Hematopoietic multipotent progenitor cell (in vitro differentiated cells): ENCODE results near the gene MCMBP. TPM values are rescaled to one million over a fixed set of nuclear protein-coding genes. Genes with fewer than 3 reads are reported as not detected.
A peak's percentile ranks its signal among the peaks of the same experiment; 100 is the strongest.
"Not testable (repeated sequence)": the region's sequence is repeated elsewhere in the genome, so short reads cannot be mapped to it uniquely, and the experiment has no call there.

Experiments used
- DNase-seq, 3 donors: peaks; one replicate each; pipeline ENCODE4 v3.0.0-alpha.2; 2011 to 2015; ENCODE audit warnings: low read depth in 2 of 3, low spot score in 2 of 3
- total RNA-seq: library from RNA; depleted of rRNA; stranded (reverse); fragments of >200 nt; gene quantifications from one replicate; pipeline ENCODE4 v1.2.3, GENCODE V29; 2012

The MCMBP gene, protein sequence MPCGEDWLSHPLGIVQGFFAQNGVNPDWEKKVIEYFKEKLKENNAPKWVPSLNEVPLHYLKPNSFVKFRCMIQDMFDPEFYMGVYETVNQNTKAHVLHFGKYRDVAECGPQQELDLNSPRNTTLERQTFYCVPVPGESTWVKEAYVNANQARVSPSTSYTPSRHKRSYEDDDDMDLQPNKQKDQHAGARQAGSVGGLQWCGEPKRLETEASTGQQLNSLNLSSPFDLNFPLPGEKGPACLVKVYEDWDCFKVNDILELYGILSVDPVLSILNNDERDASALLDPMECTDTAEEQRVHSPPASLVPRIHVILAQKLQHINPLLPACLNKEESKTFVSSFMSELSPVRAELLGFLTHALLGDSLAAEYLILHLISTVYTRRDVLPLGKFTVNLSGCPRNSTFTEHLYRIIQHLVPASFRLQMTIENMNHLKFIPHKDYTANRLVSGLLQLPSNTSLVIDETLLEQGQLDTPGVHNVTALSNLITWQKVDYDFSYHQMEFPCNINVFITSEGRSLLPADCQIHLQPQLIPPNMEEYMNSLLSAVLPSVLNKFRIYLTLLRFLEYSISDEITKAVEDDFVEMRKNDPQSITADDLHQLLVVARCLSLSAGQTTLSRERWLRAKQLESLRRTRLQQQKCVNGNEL
- 28.5 TPM for total RNA-seq

DNA sequence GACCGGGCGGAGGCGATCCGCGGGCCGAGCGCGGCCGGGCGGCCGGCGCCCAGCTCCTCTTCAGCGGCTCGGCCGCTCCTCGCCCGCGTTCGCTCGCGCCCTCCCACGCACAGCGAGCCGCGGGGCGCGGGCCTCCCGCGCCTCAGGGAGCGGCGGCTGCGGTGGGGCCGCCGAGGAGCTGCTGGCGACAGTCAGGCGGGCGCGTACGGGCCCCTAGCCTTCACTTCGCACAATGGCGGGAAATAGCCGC is at the start of gene MCMBP:
Gene MCMBP, minus strand, starts transcription at position 234 of the 250 bp plus-strand sequence. CDS start 259 bp downstream, outside the sequence.
- no peak for DNase-seq

DNA sequence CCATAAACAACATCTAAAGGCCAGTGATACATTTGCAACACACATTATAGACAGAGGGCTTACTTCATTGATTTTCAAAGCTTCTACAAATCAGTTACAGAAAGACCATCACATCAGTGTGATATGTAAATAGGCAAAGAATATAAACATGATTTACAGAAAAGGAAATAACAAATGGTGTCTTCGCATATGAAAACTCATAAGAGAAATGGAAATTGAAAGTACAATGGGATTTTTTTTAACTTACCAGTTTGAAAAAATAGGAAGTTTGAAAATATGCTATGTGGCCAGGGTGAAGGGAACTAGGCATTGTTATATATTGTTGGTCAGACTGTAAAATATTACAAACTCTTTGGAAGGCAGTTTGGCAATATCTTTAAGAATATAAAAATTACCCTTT is 47.2 kb upstream of the MCMBP start:
- DNase-seq = peak in 1 of 3 donors; percentile 42

- no peak for DNase-seq
Measured at GRCh38 chr10:119919271-119919670, 46.6 kb upstream of the MCMBP start.

DNA sequence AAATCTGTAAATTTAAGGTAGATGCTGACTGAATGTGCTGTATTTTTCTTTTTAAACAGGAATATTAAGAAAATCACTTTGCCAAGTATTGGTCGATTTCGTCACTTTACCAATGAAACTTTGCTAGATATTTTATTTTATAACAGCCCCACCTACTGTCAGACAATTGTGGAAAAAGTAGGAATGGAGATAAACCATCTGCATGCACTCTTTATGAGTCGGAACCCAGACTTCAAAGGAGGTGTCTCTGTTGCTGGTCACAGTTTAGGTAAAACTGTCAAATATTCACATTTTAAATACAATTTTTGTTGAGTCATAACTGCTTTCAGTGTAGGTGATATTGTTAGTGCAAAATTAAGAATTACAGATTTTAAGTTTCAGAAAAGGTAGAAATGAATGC is 45.1 kb upstream of the MCMBP start:
- DNase-seq = peak in 1 of 3 donors; percentile 28

DNA sequence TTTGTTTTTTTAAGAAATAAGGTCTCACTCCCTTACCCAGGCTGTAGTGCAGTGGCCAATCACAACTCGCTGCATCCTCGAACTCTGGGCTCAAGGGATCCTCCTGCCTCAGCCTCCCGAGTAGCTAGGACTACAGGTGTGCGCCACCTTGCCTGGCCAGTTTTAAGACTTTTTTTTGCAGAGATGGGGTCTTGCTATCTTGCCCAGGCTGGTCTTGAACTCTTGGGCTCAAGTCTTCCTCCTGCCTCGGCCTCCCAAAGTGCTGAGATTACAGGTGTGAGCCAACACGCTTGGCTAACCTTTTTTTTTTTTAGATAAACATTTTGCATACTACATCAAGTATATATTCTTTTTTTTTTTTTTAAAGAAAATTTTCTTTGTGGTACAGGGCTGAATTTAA is 38.0 kb upstream of the MCMBP start:
- DNase-seq = no peak

DNA sequence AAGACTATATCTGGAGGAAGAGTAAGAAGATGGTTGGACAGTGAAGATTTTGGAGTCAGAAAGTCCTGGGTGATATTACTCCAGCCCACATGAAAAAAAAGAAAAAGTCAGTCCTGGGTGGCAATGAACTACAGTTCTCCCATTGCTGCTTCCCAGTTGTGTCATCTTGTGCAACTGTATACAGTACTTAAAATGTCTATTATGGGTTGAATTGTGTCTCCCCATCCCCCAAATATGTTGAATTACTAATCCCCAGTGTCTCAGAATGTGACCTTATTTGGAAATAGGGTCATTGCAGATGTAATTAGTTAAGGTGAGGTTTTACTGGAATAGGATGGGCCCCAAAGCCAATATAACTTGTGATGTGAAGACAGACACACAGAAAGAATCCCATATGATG is 35.5 kb upstream of the MCMBP start:
- DNase-seq = no peak

GRCh38 chr10:119907695-119908094 is 35.1 kb upstream of the MCMBP start:
- not testable (repeated sequence) for DNase-seq

DNA sequence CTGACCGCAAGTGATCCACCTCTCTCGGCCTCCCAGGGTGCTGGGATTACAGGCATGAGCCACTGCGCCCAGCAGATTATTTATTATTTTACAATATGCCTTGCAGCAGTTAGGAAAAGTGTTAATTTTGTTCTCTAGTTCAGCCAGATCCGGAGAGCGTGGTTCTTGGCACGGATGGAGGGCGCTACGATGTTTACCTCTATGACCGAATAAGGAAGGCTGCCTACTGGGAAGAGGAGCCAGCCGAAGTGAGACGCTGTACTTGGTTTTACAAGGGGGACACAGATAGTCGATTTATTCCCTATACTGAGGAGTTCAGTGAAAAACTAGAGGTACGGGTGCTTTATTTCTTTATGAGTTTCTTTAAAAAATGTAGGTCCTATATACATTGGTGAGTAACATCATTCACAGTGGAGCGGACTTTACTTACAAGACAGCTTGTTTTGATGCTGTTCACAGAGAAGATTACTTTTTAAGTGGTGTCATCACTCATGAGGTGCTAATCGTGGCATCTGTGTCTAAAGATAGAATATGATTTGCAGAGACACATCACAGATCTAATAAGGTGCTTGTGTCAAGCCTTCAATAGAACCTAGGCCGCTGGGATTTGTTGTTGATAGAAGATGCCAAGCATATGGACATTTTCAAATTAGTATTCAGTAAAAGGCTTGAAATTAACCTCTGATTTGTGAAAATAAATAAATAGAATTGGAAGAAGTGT is 31.5 kb upstream of the MCMBP start:
- no peak for DNase-seq

DNA sequence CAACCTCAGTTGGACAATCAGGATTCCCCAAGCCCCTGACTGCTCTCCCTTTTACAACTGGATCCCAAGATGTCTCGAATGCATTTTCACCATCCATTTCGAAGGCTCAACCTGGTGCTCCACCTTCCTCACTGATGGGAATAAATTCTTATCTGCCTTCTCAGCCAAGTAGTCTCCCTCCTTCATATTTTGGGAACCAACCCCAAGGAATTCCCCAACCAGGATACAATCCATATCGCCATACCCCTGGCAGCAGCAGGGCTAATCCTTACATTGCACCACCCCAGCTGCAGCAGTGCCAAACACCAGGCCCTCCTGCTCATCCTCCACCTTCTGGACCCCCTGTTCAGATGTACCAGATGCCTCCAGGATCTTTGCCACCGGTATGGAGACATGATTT is 25.9 kb upstream of the MCMBP start:
- DNase-seq = no peak

- no peak for DNase-seq
Measured at GRCh38 chr10:119896937-119897770, 24.5 kb upstream of the MCMBP start.

DNA sequence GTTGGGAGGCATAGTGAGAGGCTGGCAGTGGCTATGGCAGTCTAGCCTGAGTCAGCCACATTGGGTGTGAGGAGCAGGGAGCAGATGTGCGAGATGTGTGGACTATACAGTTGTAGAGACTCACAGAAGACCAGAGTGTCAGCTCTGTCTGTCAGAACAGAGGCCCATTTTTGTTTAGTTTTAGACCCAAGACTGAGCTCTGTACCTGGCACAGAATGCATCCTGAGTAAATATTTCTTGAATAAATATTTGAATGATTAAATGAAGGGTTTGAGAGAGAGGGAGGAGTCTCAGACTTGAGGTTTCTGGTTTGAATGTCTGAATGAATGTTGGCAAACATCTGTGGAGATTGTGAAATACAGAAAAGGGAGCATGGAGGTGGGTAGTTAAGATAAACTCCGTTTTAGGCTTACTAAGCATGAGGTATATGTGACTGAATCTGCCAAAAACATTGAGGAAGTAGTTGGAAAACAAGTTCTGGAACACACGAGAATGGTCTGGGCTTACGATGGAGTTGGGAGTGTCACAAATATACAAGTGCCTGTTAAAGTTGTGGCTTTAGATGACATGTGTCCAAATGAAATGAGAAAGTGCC is 23.5 kb upstream of the MCMBP start:
- peak in 1 of 3 donors; percentile 49 for DNase-seq

GRCh38 chr10:119893845-119894427 is 21.3 kb upstream of the MCMBP start:
- no peak for DNase-seq

DNA sequence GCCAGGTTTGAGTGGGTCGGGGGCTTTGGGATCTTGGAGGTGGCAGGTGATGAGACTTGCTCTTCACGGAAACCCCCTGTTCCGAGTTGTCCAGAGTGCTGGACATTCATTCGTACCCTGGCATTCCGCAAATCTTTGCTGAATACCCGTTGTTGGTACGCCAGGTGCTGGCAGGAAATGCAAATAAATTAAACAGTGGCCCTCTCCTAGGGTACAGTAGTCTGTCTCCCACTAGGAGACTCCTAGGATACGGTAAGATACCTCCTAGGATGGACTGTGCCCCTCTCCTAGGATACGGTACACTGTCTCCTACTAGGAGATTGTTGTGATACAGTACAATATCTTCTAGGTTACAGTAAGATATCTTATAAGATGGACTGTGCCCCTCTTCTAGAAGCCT is 20.4 kb upstream of the MCMBP start:
- no peak for DNase-seq

DNA sequence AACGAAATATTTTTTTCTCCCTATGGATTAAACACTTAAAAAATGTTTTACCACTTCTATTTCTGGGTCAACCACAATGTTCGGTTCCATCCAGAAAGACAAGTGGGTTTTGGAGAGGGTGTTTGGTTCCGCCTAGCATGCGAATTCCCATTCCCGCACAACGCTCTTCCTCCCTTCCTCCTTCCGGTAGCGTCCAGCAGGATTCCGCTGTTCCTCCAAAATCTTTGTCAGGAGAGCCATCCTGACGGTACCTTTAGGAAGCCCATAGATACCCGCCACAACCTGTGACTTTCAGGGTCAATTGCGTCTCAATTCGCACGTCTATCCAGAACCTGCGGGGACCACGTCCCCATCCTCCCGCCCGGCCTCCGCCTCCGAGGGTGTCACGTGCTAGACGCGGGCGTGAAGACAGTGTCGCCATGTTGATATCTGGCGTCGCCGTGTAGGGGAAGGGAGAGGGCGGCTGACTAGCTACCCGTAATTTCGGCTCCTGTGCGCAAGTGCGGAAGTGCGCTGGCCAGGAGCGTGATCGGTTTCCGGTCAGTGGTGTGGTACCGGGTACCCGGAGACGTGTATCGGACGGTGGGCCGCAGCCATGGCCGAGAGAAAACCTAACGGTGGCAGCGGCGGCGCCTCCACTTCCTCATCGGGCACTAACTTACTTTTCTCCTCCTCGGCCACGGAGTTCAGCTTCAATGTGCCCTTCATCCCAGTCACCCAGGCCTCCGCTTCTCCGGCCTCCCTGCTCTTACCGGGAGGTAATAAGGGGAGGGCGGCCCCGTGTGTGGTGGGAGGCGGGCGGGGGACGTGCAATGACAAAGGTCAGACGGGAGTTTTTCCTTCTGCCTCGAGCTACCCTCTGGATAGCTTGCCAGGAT is 19.8 kb upstream of the MCMBP start, which contains the start of gene SEC23IP:
Gene SEC23IP, plus strand, starts transcription at position 543 of the 878 bp plus-strand sequence. Its CDS starts 53 bp downstream, at position 596.
- DNase-seq = peak; percentile 70 to 92 (median 91)

DNA sequence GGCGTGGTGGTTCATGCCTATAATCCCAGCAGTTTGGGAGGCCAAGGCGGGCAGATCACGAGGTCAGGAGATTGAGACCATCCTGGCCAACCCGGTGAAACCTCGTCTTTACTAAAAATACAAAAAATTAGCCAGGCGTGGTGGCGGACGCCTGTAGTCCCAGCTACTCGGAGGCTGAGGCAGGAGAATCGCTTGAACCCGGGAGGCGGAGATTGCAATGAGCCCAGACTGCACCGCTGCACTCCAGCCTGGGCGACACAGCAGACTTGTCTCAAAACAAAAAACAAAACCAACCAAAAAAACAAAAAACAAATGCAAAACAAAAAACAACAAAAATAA is 19.2 kb upstream of the MCMBP start:
- DNase-seq = not testable (repeated sequence)

DNA sequence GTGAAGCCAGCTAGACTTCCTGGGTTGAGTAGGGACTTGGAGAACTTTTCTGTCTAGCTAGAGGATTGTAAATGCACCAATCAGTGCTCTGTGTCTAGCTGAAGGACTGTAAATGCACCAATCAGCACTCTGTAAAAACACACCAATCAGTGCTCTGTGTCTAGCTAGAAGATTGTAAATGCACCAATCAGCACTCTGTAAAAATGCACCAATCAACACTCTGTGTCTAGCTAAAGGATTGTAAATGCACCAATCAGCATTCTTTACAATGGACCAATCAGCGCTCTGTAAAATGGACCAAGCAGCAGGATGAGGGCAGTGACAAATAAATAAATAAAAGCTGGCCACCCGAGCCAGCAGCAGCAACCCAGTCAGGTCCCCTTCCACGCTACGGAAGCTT is 17.7 kb upstream of the MCMBP start:
- not testable (repeated sequence) for DNase-seq

- DNase-seq = not testable (repeated sequence)
Measured at GRCh38 chr10:119889201-119889600, 16.6 kb upstream of the MCMBP start.

DNA sequence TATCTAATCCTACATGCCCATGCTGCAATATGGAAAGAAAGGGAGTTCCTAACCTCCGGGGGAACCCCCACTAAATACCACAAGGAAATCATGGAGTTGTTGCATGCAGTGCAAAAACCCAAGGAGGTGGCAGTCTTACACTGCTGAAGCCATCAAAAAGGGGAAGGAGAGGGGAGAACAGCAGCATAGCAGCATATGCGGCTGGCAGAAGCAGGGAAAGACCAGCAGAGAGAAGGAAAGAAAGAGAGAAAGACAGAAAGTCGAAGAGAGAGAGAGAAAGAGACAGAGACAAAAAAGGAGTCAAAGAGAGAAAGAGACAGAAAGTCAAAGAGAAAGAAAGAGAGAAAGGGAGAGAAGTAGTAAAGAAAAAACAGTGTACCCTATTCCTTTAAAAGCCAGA is 16.1 kb upstream of the MCMBP start:
- DNase-seq = not testable (repeated sequence)

DNA sequence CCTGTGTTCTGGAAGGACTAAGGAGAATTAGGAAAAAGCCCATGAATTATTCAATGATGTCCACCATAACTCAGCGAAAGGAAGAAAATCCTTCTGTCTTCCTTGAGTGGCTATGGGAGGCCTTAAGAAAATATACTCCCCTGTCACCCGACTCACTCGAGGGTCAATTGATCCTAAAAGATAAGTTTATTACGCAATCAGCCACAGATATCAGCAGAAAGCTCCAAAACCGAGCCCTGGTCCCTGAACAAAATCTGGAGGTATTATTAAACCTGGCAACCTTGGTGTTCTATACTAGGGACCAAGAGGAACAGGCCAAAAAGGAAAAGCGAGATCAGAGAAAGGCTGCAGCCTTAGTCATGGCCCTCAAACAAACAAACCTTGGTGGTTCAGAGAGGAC is 13.4 kb upstream of the MCMBP start:
- DNase-seq = not testable (repeated sequence)
